GM19239 (cell line): ENCODE measurements around the gene CTCF.

Experiments
- DNase-seq: peaks from one replicate; pipeline ENCODE4 v3.0.0; 2011; ENCODE audit warnings: low spot score; ENCODE audit not compliant: insufficient read length
- FAIRE-seq: peaks from 2 replicates; lab custom pipeline; 2011; peaks lifted over from hg19 to GRCh38; lab: Jason Lieb, UNC

The CTCF gene

DNA sequence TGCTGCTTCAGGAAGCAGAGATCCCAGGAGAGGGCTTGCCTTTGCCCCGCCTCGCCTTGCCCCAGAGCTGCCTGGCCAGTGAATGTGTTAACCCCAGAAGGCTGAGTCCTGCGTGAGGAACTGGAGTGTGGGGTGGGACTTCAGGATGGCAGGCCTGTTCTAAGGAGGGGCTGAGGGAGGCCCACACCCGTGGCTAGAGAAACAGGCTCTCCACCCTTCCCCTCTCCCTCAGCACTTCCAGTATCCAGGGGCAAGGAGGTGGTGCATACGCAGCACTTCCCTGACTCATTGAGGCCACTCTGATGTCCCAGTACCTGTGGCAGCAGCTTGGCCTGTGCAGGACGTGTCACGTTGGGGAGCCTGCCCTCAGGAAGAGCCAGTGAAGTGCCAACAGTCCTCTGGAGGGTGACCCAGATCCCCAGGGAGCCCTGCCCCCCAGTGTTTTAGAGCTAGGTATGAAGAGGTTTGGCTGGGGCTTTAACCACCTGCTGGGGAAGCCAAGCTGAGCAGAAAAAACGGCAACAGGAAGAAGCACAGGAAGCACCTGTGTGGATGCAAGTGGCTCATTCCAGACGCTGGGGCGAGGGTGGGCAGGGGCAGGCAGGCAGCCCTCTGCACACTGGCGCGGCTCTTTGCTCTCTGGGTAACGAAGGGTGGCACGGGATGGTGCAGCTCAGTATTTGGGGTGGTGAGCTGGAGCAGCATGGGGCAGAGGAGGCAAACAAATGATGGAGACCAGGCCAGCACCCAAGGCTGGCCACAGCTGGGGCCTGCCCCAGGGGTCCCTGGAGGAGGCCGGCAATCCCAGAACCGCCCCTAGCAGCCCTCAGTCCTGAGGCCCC is 14.7 kb upstream of the CTCF start:
- no peak for FAIRE-seq
- no peak for DNase-seq

DNA sequence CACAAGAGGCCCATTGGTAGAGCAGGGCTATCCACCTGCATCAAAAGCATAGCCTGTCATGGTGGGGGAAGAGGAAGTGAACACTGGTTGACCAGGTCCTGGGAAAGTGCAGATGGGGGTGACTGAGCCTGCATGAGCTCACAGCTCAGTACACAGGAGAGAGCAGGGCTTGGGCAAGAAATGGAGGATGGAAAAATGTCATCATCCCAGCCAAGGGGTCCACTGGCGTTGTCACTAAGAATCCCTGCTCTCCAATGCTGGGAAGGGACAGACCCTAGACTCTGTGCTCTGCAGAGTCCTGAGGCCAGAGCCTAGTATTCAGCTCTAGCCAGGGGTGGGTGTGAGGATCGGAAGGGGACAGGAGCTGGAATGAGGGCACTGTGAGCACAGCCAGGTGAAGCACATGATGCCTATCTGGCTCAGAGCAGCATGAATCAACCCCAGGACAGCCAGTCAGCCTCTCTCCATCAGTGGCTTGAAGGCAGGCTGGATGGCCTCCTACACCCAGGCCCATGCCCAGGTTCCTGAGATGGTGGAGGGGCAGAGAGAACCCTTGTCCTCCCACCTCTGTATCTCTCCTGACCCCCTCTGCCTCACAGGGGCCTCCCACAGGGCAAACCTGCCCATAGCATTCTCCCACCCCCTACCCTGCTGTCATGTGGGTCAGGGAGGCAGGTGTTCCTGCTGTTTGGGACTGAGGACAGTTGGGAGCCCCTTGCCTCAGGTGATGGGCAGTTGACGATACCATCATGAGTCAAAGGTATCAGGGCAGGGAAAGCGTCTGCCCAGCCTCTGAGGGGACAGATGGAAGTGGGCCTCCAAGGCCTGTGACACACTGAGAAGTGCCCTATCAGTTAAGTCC is 13.8 kb upstream of the CTCF start:
- no peak for DNase-seq
- no peak for FAIRE-seq

DNA sequence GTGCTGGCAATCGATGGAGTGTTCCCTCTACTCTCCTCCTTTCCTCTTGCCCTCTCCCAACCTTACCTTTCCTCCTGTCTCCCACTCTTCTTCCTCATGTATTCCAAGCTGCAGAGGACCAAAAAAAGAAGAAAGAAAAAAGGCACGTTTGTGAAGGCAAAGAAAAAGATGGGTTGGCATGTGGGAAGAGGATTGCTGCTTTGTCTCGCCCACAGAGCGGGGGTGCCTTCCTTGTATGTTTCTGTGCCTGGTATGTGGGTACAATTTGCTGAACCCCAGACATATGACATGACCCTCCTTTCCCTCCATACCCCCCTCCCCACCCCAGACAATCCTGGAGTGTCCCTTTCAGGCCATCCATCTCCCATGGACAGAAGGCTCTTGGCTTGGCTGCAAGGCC is 13.1 kb upstream of the CTCF start:
- FAIRE-seq (no peak), DNase-seq (no peak)

DNA sequence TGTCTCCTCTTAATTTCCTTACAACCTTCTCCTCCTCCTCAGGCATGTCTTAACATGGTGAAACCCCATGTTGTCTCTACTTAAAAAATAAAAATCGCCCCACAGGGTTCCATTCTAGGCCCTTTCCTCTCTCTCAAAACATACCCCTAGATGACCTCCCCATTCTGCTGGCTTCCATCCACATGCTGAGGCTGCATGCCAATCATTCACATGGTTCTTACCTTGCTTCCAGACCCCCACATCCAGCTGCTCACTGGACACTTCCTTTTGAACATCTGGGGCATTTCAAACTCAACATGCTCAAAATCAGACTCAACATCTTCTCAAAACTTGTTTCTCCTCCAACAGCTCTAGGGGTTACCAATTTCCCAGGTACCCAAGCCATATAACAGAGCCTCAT is 12.4 kb upstream of the CTCF start:
- FAIRE-seq: no peak

DNA sequence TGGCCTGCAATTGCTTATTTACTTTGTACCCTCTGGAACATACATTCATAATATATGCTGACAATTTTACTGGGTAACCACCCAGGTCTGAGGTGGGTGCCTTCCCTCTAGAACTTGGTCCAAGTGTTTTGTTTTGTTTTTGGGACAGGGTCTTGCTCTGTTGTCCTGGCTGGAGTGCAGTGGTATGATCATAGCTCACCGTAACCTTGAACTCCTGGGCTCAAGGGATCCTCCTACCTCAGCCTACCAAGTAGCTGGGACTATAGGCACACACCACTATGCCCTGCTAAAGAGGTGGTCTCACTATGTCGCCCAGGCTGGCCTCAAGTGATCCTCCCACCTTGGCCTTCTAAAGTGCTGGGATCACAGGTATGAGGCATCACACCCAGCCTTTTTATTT is 11.2 kb upstream of the CTCF start:
- DNase-seq: no peak
- no peak for FAIRE-seq

More for the DNA sequence above, 12.4 kb upstream of the CTCF start:
- no peak for DNase-seq

DNA sequence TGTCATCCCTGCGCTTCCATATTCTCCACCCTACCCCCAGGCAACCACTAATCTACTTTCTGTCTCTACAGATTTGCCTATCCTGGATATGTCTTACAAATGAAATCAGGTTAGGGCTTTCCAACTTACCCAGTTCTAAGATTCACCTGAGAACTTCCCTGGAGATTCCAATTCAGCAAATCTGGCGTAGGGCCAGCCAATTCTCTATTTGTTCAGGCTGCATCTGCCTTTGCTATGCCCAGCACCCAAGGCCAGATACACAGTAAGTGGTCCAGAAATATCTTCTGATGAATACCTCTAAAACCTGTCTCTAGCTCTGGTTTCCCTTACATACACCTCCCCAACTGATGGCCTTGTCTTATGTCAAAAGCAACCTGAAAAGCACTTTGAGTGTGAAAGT is 10.4 kb upstream of the CTCF start:
- FAIRE-seq: no peak

DNA sequence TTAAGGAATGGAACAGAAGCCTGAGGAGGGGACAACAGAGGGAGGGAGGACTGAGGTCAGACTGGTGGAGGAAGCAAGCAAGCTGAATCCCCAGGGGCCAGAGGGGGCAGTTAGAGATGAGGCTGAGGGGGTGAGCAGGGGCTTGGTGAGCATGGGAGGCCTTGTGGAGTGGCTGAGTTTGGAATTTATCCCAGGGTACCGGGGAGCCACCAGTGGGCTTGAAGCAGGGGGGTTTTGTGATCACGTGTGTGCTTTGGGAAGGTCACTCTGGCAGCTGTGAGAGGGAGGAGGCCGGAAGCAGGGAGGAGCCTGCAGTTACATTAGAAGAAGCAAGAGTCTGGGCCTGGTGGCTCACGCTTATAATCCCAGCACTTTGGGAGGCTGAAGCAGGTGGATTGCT is 9.8 kb upstream of the CTCF start:
- DNase-seq (no peak), FAIRE-seq (peak; percentile 76)

More for the DNA sequence above, 10.4 kb upstream of the CTCF start:
- no peak for DNase-seq

DNA sequence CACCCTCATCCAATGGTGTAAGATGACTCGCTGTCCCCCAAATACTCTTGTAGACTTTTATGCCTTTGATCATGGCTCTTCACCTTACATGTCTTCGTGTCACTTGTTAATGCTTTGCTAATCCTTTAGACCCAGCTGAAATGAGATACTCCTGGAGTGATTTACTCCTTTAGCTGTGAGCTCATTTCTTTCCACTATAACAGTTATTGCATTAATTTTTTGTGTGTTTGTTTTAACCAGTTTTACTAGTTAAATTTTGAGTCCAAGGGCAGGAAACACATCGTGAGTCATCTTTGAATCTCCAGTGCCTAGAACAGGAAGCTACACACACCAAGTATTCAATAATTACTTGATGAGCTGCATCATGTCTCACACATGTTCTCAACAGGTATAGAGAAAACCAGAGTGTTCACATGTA is 6.5 kb upstream of the CTCF start:
- no peak for DNase-seq

DNA sequence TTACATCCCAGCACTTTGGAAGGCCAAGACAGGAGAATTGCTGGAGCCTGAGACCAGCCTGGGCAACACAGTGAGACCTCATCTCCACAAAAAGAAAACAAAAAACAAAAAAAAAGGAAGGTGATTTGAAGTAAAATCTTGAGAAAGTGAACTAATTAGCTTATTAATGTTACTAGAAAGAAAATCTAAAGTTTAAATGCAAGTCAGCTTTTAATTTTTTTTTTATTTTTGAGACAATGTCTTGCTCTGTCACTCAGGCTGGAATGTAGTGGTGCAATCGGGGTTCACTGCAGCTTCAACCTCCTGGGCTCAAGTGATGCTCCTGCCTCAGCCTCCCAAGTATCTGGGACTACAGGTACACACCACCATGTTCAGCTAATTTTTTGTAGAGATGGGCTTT is 3.5 kb upstream of the CTCF start:
- DNase-seq (no peak), FAIRE-seq (no peak)

More for the DNA sequence above, 6.5 kb upstream of the CTCF start:
- peak; percentile 71 for FAIRE-seq

DNA sequence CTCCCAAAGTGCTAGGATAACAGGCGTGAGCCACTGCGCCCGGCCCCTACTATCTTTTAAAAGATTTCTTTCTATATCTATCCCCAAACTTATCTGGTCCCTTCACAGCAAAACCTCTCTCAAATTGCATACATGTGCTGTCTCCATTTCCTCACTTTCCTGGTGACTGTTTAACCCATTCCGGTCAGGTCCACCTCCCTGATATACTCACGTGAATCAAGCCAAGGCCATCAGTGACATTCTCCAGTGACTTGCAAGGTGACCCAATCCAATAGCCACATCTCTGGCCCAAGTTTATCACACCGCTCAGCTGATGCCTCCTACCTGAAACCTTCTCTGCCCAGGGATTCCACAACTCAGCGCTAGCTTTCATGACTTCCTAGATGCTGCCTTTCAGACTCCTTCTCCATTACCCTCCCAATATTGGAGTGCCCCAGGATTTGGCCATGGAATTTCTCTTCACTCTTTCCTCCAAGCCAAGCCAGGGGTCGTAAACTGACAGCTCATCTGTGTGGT is 1.4 kb upstream of the CTCF start:
- no peak for DNase-seq
- no peak for FAIRE-seq

DNA sequence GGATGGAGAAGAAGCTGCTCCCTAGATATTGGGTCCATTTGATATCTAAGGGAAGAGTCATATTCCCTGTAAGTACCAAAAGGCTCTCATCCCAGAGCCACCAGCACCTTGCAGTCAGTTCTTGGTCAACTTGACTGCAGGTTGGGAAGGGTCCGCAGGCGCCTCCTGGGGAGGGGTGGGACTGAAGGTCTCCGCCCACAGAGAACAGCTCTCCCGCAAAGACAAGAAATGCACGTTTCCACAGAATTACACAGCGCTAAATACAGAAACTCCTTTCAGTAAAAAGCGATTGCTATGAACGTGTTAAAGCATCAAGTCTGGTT is 864 bp upstream of the CTCF start:
- no peak for DNase-seq
- no peak for FAIRE-seq

DNA sequence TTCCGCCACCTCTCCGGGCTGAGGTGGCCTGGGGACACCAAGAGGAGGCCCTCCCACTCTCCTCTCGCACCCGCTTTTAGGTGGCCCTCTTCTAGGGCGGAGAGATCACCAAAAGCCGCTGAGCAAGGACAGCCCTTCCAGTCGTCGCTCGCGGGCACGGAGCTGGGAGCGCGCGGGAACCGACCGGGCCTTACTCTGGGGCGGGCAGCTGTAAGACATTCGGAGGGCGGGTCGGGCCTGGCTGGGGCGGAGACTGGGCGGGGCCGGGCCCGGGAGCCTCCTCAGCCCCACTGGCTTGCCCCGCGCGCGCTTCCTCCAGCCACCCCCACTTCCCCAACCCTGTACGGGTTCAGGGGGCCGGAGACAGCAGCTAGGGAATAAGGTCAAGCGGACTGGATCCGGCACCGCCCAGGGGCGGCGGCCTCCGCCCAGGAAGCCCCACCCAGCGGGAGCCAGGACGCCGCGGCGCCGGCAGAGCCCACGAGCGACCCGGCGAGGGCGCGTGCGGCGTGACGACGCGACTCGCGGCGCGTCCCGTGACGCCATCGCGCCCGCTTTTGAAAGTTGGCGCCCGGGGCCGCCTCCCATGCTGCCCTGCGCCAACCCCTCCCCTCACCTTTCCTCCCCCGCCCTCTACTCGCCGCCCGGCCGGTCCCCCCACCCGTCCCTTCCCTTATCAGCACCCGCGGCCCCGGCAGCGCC is 351 bp upstream of the CTCF start:
- DNase-seq (peak; percentile 83), FAIRE-seq (peak; percentile 82)

DNA sequence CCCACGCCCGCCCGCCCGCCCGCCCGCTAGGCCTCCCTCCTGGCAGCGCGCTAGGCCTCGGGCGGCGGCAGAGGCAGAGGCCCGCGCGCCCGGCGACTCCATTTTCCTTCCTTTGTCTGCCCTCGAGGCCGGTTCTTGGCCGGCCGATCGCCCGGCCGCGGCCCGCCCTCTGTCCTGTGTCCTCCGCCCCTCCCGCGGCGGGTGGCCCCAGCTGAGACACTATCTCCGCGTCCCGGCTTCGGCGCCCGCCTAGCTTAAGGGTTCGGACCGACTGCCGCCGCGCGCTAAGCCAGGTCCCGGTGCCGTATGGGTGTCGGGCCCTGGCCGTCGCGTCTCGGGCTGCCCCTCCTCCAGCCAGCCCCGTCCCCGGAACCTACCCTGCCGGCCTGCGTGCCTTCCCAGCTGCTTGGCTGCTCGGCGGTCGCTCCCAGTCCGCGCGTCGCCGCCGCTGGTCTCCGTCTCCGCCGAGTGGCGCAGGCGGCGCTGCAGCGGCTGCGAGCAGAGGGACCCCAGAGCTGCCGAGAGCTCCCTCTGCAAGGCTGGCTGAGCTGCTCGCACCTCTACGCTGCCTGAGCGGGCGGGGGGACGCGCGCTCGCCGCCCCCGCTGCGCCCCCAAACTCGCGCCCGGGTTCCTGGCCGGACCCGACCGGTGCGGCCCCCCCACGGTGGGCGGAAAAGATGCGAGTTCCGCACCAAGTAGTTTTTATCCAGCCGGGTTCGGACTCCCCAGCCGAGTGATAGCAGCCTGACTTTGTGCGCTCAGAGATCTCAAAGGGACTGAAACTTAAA is 787 bp downstream of the CTCF start:
- FAIRE-seq (no peak), DNase-seq (no peak)

DNA sequence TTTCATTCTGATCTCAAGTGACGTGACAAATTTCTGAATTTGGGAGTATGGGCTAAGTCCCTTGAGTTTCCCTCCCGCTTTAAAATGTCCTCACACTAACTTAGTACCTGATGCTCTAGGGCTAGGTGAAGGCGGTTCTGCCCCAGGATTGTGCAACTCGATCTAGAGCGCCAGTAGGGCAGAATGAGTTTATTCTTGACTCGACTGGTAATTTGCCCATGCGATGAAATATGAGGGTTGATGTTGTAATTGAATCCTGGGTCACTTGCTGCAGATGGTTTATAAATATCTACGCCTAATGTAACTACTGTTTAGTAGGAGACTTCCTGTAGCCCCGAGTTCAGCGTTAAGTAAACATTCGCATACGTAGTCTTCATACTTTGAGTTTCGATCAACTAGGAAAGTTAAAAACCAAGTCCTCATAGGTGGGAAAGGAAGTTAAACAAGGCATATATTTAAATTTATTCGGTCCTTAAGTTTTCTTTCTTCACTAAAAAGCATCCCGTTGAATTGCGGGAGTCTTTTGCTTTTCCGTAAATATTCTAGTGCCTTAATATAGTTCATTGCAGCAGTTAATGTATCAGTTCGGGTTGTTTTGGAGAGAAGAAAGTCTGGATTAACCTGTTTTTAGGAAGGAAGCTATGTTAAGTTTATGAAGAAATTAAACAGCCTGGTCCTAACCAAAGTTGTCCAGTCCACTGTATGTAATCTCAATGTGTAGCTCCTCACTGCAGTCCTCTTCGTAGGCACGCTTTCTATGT is 1.6 kb downstream of the CTCF start:
- FAIRE-seq (peak; percentile 86), DNase-seq (no peak)

DNA sequence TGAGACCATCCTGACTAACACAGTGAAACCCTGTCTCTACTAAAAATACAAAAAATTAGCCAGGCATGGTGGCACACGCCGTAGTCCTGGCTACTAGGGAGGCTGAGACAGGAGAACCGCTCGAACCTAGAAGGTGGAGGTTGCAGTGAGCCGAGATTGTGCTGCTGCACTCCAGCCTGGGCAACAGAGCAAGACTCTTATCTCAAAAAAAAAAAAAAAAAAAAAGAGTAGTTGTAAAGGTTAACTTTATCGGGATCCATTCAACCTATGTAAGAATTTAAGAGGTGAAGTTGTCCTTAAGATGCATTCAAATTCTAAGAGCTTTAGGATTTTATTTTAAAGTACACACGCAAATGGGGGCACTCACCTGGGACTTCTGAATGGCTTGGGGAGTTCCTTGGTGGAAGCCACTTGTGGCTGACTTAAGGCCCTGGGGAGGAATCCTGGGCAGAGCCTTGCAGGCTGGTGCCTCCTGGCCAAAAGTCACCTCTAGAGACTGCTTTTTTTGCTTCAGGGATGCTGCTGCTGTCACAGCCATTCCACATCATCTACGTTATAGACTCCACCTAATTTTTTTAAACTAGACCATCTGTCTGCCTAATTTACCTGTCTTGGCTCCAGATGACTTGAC is 3.3 kb downstream of the CTCF start:
- FAIRE-seq: no peak
- no peak for DNase-seq

DNA sequence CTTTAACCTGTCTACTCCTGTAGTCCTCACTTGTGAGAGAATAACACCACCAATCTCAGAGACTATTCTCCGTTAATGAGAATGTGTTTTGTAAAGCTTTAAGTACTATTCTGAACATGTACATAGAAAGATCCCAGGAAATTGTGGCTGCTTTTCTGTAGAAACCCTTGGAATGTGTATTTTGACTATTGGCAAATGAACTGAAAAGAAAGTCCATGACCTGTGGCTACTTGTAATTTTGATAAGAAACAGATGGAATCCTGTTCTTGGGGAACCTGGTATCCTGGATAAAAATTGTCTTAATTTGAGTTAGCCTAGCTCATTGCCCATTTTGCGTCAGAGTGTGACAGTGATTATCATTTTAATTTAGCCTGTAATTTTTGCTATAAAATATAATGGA is 9.1 kb downstream of the CTCF start:
- FAIRE-seq (no peak), DNase-seq (no peak)

DNA sequence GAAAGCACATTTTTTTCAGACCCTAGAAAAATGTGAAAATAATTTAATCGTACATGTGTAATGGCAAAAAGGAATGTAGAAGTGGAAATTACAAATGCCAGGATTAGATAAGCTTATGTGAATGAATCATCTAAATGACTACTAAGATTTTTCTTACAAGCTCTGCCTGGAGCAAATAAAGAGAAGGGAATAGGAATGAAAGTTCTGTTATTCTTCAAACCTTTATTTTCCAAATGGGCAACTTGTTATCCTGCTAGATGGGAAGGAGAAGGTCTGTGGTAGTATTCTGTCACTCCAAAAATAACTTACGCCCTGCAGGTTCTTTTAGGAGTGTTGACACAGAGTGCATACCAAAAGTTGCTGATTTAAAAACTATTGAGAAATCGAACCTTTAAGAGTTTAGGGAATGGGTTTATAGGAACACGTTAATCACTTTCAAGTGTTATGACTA is 9.7 kb downstream of the CTCF start:
- FAIRE-seq: no peak
- no peak for DNase-seq

DNA sequence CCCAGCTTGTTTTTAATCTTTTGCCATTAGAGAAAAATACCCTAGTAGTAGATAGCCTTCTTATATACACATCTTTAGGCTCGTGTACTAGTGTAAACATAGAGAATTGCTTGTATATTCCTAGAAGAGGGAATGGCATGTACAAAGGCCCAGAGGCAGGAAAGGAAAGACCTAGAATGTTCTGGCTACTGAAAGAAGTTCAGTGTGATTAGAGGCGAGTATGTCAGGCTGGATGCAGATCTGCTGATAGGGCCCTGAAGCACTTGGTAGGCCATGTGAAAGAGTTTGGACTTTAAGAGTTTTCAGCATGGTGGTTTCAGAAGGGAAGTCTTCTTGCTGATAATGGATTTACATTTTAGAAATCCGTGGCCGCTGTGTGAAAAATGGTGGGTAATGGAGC is 17.4 kb downstream of the CTCF start:
- FAIRE-seq (no peak), DNase-seq (no peak)

DNA sequence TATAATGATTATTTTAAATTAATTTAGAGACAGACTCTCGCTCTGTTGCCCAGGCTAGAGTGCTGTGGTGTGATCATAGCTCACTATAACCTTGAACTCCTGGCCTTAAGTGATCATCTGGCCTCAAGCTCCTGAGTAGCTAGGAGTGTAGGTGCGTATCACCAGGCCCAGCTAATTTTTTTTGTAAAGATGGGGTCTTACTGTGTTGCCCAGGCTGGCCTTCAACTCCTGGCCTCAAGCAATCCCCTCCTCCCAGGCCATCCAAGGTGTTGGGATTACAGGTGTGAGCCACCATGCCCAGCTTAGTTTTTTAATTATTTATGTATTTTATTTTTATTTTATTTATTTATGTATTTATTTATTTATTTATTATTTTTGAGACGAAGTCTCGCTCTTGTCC is 17.9 kb downstream of the CTCF start:
- DNase-seq: no peak
- no peak for FAIRE-seq
